PC-3 (cell line): ENCODE data around the gene IFT22. TPM values are rescaled to one million over a fixed set of nuclear protein-coding genes. Genes with fewer than 3 reads are reported as not detected.
"Not testable (repeated sequence)": the region's sequence is repeated elsewhere in the genome, so short reads cannot be mapped to it uniquely, and the experiment has no call there.

Experiments
- ATAC-seq: fragments of 200-7000 bp; cut with Tn5 transposase; 2 replicates; pipeline ENCODE4 v1.9.1; 2020; ENCODE audit warnings: mild to moderate bottlenecking, moderate library complexity
- BruUV-seq: library from RNA; stranded (reverse); fragments of 400-500 nt; replicated peaks from 2 replicates; lab custom pipeline; 2021; lab: Mats Ljungman, UMichigan
- CTCF ChIA-PET: fragments of 300-600 bp; sonication (Branson Sonifier 250); formaldehyde crosslinking; loops from one replicate; lab custom pipeline; 2022; ENCODE audit warnings: antibody characterized with exemption; lab: Charles Lee
- POLR2A ChIA-PET: fragments of 300-600 bp; sonication (Branson Sonifier 250); formaldehyde crosslinking; loops from one replicate; lab custom pipeline; 2022; ENCODE audit warnings: antibody characterized with exemption; ENCODE audit not compliant: unreplicated experiment; lab: Charles Lee
- DNase-seq: peaks from one replicate; pipeline ENCODE4 v3.0.0-alpha.2; 2015
- H2AFZ ChIP-seq: fragments of 300-600 bp; sonication (generic); 2 replicates; pipeline ENCODE4 v1.6.0; 2016; ENCODE audit warnings: antibody characterized with exemption, low read length
- H3F3A ChIP-seq: fragments of 300-600 bp; sonication (generic); one replicate; pipeline ENCODE4 v1.6.0; 2017; ENCODE audit warnings: antibody characterized with exemption, low read length, control low read depth, mild to moderate bottlenecking; ENCODE audit not compliant: unreplicated experiment
- H3K27ac ChIP-seq: fragments of 300-600 bp; sonication (generic); 2 replicates; pipeline ENCODE4 v1.5.1; 2016; ENCODE audit warnings: mild to moderate bottlenecking, low read length
- H3K27me3 ChIP-seq: fragments of 300-600 bp; sonication (generic); 2 replicates; pipeline ENCODE4 v1.6.1; 2016; ENCODE audit warnings: low read length, mixed read lengths
- H3K36me3 ChIP-seq: fragments of 300-600 bp; sonication (generic); 2 replicates; pipeline ENCODE4 v1.6.1; 2016; ENCODE audit warnings: low read depth, mixed run types, low read length, mixed read lengths
- H3K4me1 ChIP-seq: fragments of 300-600 bp; sonication (generic); 2 replicates; pipeline ENCODE4 v1.5.1; 2016; ENCODE audit warnings: low read length; ENCODE audit not compliant: insufficient read depth
- H3K4me2 ChIP-seq: fragments of 300-600 bp; sonication (generic); 2 replicates; pipeline ENCODE4 v1.6.0; 2016; ENCODE audit warnings: low read length
- H3K4me3 ChIP-seq: fragments of 300-600 bp; sonication (generic); 2 replicates; pipeline ENCODE4 v1.5.1; 2016; ENCODE audit warnings: mild to moderate bottlenecking, low read length, mixed read lengths
- H3K79me2 ChIP-seq: fragments of 300-600 bp; sonication (generic); 2 replicates; pipeline ENCODE4 v1.6.1; 2017; ENCODE audit warnings: low read length, mixed read lengths
- H3K9ac ChIP-seq: fragments of 300-600 bp; sonication (generic); 2 replicates; pipeline ENCODE4 v1.6.0; 2016; ENCODE audit warnings: mild to moderate bottlenecking, low read length
- H3K9me2 ChIP-seq: fragments of 300-600 bp; sonication (generic); replicated peaks from 2 replicates; pipeline ENCODE4 v1.6.1; 2016; ENCODE audit warnings: mixed run types, low read length, mixed read lengths
- H3K9me3 ChIP-seq: fragments of 300-600 bp; sonication (generic); 2 replicates; pipeline ENCODE4 v1.6.1; 2016; ENCODE audit warnings: low read length, mixed read lengths
- H4K20me1 ChIP-seq: fragments of 300-600 bp; sonication (generic); 2 replicates; pipeline ENCODE4 v1.6.1; 2016; ENCODE audit warnings: low read length, mixed read lengths
- EZH2 ChIP-seq: fragments of 300-600 bp; sonication (generic); IDR thresholded peaks from one replicate; pipeline ENCODE4 v1.6.1; 2017; ENCODE audit warnings: antibody characterized with exemption, mild to moderate bottlenecking, low read length; ENCODE audit not compliant: unreplicated experiment
- EZH2phosphoT487 ChIP-seq: fragments of 300-600 bp; sonication (generic); IDR thresholded peaks from 2 replicates; pipeline ENCODE4 v1.6.1; 2018; ENCODE audit warnings: mild to moderate bottlenecking, antibody characterized with exemption, low read length, borderline replicate concordance
- intact Hi-C: fragments of 100-400 bp; cut with micrococcal nuclease; formaldehyde crosslinking; loops from 2 replicates; pipeline ENCODE4 v1.9.0; 2023
- total RNA-seq: library from RNA; depleted of rRNA; stranded (reverse); fragments of >200 nt; gene quantifications from 2 replicates; pipeline ENCODE4 v1.2.3, GENCODE V29; 2014
- TF ChIP-seq, protein P1 (sequence below): fragments of 300-600 bp; sonication (generic); conservative IDR thresholded peaks from 2 replicates; pipeline ENCODE4 v1.5.1; 2017; ENCODE audit warnings: antibody characterized with exemption, low read depth, mild to moderate bottlenecking, low read length

Gene IFT22
- total RNA-seq, 1 experiment from 2014 or later = 32.8 TPM

DNA sequence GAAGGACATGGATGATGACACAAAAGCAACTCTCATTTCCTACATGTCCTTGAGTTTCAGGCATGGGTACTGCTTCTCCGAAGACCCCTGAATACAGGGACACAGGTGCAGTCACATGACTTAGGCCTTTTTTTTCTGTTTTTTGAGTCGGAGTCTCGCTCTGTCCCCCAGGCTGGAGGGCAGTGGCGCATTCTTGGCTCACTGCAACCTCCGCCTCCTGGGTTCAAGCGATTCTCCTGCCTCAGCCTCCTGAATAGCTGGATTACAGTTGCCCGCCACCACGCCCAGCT, 26.8 kb downstream of the IFT22 start:
- Histone ChIP-seq H3K4me1 (no peaks in the 10 kb centered on the region), H3K27ac (no peak overlapping the region), H3K27me3 (no peaks in the 10 kb centered on the region; the same call in 1 of the 2 replicates), H3K9ac (no peak overlapping the region), H3K4me3 (no peak overlapping the region), H3K79me2 (no peaks in the 10 kb centered on the region), H4K20me1 (no peaks in the 10 kb centered on the region), H3F3A (no peaks in the 10 kb centered on the region), H3K4me2 (no peak overlapping the region), H3K36me3 (no peaks in the 10 kb centered on the region), H2AFZ (no peak overlapping the region), H3K9me3 (no peaks in the 10 kb centered on the region), H3K9me2 (no peaks in the 10 kb centered on the region)
- POLR2A ChIA-PET = interaction anchor here (0.7 kb wide), 1 partner anchor 77 kb away, joined by 4 read pairs; the partner anchor contains the start of gene ZNHIT1
- BruUV-seq = no TSS peak
- TF ChIP-seq EZH2 (no peak), EZH2phosphoT487 (no peak)
- TF ChIP-seq, protein P1, sequence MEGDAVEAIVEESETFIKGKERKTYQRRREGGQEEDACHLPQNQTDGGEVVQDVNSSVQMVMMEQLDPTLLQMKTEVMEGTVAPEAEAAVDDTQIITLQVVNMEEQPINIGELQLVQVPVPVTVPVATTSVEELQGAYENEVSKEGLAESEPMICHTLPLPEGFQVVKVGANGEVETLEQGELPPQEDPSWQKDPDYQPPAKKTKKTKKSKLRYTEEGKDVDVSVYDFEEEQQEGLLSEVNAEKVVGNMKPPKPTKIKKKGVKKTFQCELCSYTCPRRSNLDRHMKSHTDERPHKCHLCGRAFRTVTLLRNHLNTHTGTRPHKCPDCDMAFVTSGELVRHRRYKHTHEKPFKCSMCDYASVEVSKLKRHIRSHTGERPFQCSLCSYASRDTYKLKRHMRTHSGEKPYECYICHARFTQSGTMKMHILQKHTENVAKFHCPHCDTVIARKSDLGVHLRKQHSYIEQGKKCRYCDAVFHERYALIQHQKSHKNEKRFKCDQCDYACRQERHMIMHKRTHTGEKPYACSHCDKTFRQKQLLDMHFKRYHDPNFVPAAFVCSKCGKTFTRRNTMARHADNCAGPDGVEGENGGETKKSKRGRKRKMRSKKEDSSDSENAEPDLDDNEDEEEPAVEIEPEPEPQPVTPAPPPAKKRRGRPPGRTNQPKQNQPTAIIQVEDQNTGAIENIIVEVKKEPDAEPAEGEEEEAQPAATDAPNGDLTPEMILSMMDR = no peak
- DNase-seq (no peak), ATAC-seq (no peak)
- intact Hi-C loops = no loop called here
- CTCF ChIA-PET = no interaction called here

DNA sequence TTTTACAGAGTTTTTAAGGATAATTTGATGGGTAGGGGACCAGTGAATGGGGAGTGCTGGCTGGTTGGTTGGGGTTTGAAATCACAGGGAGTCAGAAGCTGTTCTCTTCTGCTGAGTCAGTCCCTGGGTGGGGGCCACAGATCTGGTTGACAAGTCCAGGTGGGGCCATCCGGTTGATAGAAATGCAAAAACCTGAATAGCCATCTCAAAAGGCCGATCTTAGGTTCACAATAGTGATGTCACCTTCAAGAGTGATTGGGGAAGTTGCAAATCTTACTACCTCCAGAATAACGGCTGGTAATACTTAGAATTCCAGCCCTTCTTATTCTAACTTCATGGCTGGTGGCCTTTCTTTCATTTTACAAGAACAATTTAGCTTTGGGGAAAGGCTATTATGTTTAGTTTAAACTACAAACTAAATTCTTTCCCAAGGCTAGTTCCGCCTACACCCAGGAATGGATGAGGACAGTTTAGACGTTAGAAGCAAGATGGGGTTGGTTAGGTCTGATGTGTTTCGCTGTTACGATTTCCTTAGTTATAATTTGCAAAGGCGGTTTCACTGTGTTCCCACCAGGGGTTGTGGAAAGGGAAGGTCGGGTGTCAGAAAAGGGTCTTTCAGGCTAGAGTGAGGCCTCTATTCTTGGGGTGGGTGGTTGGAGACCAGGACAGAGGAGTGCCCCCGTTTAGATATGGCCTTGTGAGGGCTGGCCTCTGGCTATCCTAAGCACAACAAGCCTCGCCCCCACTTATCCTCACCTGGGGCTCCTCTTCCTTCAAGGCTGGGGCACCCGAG, 27.4 kb downstream of the IFT22 start:
- H3K9me3 ChIP-seq = no peaks in the 10 kb centered on the region
- no peaks in the 10 kb centered on the region for H3K4me1 ChIP-seq
- CTCF ChIA-PET = no interaction called here
- no peaks in the 10 kb centered on the region for H4K20me1 ChIP-seq
- ATAC-seq (no peak), DNase-seq (no peak)
- no peaks in the 10 kb centered on the region for H3K36me3 ChIP-seq
- no peaks in the 10 kb centered on the region for H3F3A ChIP-seq
- no peak overlapping the region for H3K4me2 ChIP-seq
- no peak overlapping the region for H3K4me3 ChIP-seq
- BruUV-seq = no TSS peak
- no peaks in the 10 kb centered on the region; the same call in 1 of the 2 replicates for H3K27me3 ChIP-seq
- intact Hi-C loops = no loop called here
- H2AFZ ChIP-seq = no peak overlapping the region
- H3K9ac ChIP-seq = no peak overlapping the region
- no peak overlapping the region for H3K27ac ChIP-seq
- H3K9me2 ChIP-seq = no peaks in the 10 kb centered on the region
- H3K79me2 ChIP-seq = no peaks in the 10 kb centered on the region
- POLR2A ChIA-PET = interaction anchor here (0.7 kb wide), 1 partner anchor 76 kb away, joined by 4 read pairs; the partner anchor contains the start of gene ZNHIT1
- no peak for TF ChIP-seq EZH2
- TF ChIP-seq, protein P1 = no peak
- no peak for TF ChIP-seq EZH2phosphoT487

- H3K9me2 ChIP-seq, H3K27ac ChIP-seq, H3K27me3 ChIP-seq, ATAC-seq, POLR2A ChIA-PET, H3K4me3 ChIP-seq, H3K9me3 ChIP-seq, BruUV-seq, intact Hi-C loops, H3K4me2 ChIP-seq, H2AFZ ChIP-seq, H3K79me2 ChIP-seq, H3F3A ChIP-seq, H3K36me3 ChIP-seq, DNase-seq, CTCF ChIA-PET, H3K9ac ChIP-seq, H4K20me1 ChIP-seq, H3K4me1 ChIP-seq: not testable (repeated sequence)
Measured at GRCh38 chr7:101293069-101294021, 28.3 kb downstream of the IFT22 start.

- H3K9me2 ChIP-seq, H3K4me2 ChIP-seq, H3K4me1 ChIP-seq, H4K20me1 ChIP-seq, intact Hi-C loops, H3K9ac ChIP-seq, H3K36me3 ChIP-seq, H3F3A ChIP-seq, H3K27ac ChIP-seq, POLR2A ChIA-PET, BruUV-seq, CTCF ChIA-PET, H3K9me3 ChIP-seq, H2AFZ ChIP-seq, H3K79me2 ChIP-seq, ATAC-seq, H3K4me3 ChIP-seq: not testable (repeated sequence)
- DNase-seq = peak; percentile 34
- H3K27me3 ChIP-seq = peaks cover 12% of the 10 kb centered on the region; the same call in 1 of the 2 replicates
Measured at GRCh38 chr7:101292566-101292965, 29.0 kb downstream of the IFT22 start.
